Body of pancreas (tissue), 4 donors: ENCODE results near the gene CELSR3. TPM values are rescaled to one million over a fixed set of nuclear protein-coding genes. Genes with fewer than 3 reads are reported as not detected.

Experiments
- ATAC-seq: fragments of 150-250 bp; one replicate; pipeline ENCODE4 v1.9.1; 2016
- DNase-seq, 4 donors: peaks; one replicate each; pipeline ENCODE4 v3.0.0-alpha.2; 2019
- H3K27ac ChIP-seq, 4 donors: fragments of 200-600 bp; sonication (generic); 1 replicate in 3 of 4; 2 replicates in 1 of 4; pipeline versions ENCODE4 v1.5.1 to v1.6.1; 2016 to 2019; ENCODE audit warnings: mild to moderate bottlenecking in 1 of 4, mixed read lengths in 1 of 4, moderate library complexity in 1 of 4
- H3K27me3 ChIP-seq, 2 donors: fragments of 200-600 bp; sonication (generic); one replicate each; pipeline ENCODE4 v1.6.0; 2016; ENCODE audit warnings: mild to moderate bottlenecking in 1 of 2
- H3K36me3 ChIP-seq, 2 donors: fragments of 200-600 bp; sonication (generic); replicated peaks in 1 of 2; 2 replicates each; pipeline ENCODE4 v1.5.1; 2016; ENCODE audit warnings: low read depth in 2 of 2; ENCODE audit not compliant: insufficient read depth in 1 of 2
- H3K4me1 ChIP-seq: fragments of 200-600 bp; sonication (generic); one replicate; pipeline ENCODE4 v1.6.0; 2016
- H3K4me3 ChIP-seq, 2 donors: fragments of 200-600 bp; sonication (generic); 1 replicate in 1 of 2; 2 replicates in 1 of 2; pipeline ENCODE4 v1.5.1; 2016 to 2019
- H3K9me3 ChIP-seq, 3 donors: fragments of 200-600 bp; sonication (generic); 1 replicate in 2 of 3; 2 replicates in 1 of 3; pipeline ENCODE4 v1.5.1; 2016
- CTCF ChIP-seq, 7 experiments: fragments of 450-650 bp in 4 of 7; fragments of 200-600 bp in 3 of 7; sonication (generic) in 3 of 7; IDR thresholded peaks; one replicate each; pipeline ENCODE4 v1.5.1; 2016 to 2019; ENCODE audit warnings: antibody characterized with exemption in 7 of 7
- POLR2A ChIP-seq, 3 donors: fragments of 450-650 bp; IDR thresholded peaks; one replicate each; pipeline ENCODE4 v1.6.1; 2016; ENCODE audit warnings: antibody characterized with exemption in 3 of 3, mild to moderate bottlenecking in 2 of 3
- WGBS, 2 donors: methylation state at CpG; one replicate each; pipeline ENCODE4 v1.1.5; 2017; 5-methylcytosine and 5-hydroxymethylcytosine counted together
- intact Hi-C: fragments of 100-400 bp; cut with DNase I; formaldehyde crosslinking; loops from one replicate; pipeline ENCODE4 v1.15.1; 2023
- total RNA-seq, 2 donors: library from RNA; depleted of rRNA; stranded (reverse); fragments of >200 nt; gene quantifications; one replicate each; pipeline ENCODE4 v1.1.0, GENCODE V29; 2016

The CELSR3 gene
- total RNA-seq, 2 donors from 2014 or later = 0.66 to 2.6 TPM

DNA sequence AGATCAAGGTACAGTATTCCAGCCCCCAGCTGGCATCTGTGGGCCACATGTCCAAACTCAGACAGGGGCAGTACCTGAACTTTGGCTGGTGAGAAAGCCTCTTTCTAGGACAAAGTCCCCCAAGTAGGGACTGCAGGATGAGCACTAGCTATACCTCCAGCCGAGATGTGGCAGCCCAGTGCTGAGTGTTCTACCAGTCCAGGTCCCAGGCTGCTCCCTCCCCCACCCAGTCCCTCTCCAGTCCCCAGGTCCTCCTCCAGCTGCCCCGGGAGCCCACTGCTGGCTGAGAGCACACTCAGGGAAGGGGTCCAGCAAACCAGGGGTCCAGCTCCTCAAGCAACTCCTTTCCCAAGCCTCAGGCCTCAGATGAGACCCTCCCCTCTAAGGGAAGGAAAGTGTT lies 28.9 kb downstream of the CELSR3 start:
- ATAC-seq = no peak
- Histone ChIP-seq H3K27me3 (no peaks in the 10 kb centered on the region), H3K9me3 (no peaks in the 10 kb centered on the region), H3K36me3 (no peaks in the 10 kb centered on the region), H3K4me1 (peaks cover 19% of the 10 kb centered on the region), H3K27ac (no peak overlapping the region), H3K4me3 (no peak overlapping the region)
- intact Hi-C loops = no loop called here
- no peak for TF ChIP-seq POLR2A (IDR thresholded peaks at IDR 0.05)
- no peak for TF ChIP-seq CTCF (IDR thresholded peaks at IDR 0.05)
- no peak for DNase-seq
- WGBS, 2 donors = 93 to 100% methylated on average over 2 of the region's 2 CpGs

- H3K4me3 ChIP-seq = no peak overlapping the region
- DNase-seq = no peak
- 88 to 95% methylated on average over 10 to 15 of the region's 15 CpGs for WGBS, 2 donors
Measured at GRCh38 chr3:48633256-48633655, 29.4 kb downstream of the CELSR3 start.

DNA sequence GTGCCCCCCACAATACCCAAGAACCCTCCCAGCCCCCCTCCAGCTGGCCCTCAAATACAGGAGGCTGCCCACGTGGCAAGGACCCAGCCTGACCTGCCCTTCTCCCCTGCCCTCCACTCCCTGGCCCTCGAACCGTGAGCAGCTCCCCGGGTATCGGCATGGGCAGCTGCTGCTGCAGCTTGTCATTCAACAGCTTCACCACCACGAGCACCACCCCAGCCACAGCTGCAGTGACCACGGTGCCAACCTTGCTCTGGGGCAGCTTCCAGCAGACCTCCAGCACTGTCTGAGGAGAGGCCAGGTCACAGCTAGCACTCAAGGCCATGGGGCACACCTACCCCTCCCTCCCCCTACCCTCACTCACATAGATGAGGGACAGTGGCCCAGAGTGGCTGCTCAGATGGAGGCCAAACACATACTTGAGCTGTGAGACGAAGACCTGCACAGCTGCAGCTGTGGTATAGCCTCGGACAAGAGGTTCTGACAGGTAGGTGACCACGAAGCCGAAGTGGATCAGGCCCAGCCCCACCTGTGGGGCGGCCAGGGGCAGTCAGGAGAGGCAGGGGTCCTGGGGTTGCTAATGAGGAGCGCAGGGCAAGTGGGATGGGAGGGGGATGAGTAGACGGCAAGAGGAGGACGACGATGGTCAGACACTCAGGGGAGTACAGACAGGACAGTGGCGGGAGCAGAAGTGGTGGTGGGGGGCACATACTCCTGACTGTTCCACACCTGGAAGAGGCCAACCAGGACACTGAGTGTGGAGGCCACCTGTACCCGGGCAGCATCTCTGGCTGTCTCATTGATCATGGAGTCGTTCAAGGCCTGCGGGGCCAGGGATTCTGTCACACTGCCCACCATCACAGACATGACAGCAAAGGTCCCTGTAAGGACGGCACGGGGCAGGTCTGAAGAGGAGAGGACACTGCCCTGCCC lies 30.9 kb downstream of the CELSR3 start:
- intact Hi-C loops = no loop called here
- TF ChIP-seq POLR2A (IDR thresholded peaks at IDR 0.05) (no peak), CTCF (IDR thresholded peaks at IDR 0.05) (no peak)
- no peak overlapping the region for H3K27ac ChIP-seq
- peaks cover 19% of the 10 kb centered on the region for H3K4me1 ChIP-seq
- no peaks in the 10 kb centered on the region for H3K36me3 ChIP-seq
- H3K9me3 ChIP-seq = no peaks in the 10 kb centered on the region
- H3K4me3 ChIP-seq = no peak overlapping the region
- no peaks in the 10 kb centered on the region for H3K27me3 ChIP-seq
- ATAC-seq = no peak
- no peak for DNase-seq
- WGBS, 2 donors = 87 to 89% methylated on average over 16 to 21 of the region's 22 CpGs

More at GRCh38 chr3:48633256-48633655, 29.4 kb downstream of the CELSR3 start:
- Histone ChIP-seq H3K4me1 (peaks cover 19% of the 10 kb centered on the region), H3K27me3 (no peaks in the 10 kb centered on the region), H3K36me3 (no peaks in the 10 kb centered on the region), H3K9me3 (no peaks in the 10 kb centered on the region), H3K27ac (no peak overlapping the region)
- TF ChIP-seq CTCF (IDR thresholded peaks at IDR 0.05) (no peak), POLR2A (IDR thresholded peaks at IDR 0.05) (no peak)
- intact Hi-C loops = no loop called here
- no peak for ATAC-seq

DNA sequence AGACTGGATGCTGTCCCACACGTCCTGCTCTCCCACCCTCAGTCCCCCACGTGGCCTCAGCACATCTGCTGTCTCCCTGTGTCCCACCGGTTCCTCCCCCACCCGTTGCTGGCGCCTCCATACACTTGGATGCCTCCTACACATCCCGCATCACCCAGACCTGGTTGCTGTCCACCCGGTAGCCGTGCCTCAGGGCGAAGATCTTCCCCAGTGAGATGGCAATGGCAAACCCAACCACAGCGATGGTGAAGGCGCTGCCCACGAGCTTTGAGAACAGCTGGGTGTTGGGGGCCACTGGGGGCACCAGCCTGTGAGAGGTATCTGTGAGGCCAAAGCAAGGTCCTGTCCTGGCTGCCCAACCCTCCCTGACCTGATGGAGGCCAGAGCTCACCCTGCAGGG lies 31.9 kb downstream of the CELSR3 start:
- no peak for TF ChIP-seq CTCF (IDR thresholded peaks at IDR 0.05)
- no peak overlapping the region for H3K27ac ChIP-seq
- ATAC-seq (no peak), DNase-seq (no peak)
- H3K9me3 ChIP-seq = no peaks in the 10 kb centered on the region
- intact Hi-C loops = no loop called here
- peaks cover 10% of the 10 kb centered on the region for H3K4me1 ChIP-seq
- 87 to 93% methylated on average over 7 to 10 of the region's 12 CpGs for WGBS, 2 donors
- H3K36me3 ChIP-seq = peaks cover 0 to 2% of the 10 kb centered on the region in 2 donors
- no peaks in the 10 kb centered on the region for H3K27me3 ChIP-seq
- H3K4me3 ChIP-seq = no peak overlapping the region

DNA sequence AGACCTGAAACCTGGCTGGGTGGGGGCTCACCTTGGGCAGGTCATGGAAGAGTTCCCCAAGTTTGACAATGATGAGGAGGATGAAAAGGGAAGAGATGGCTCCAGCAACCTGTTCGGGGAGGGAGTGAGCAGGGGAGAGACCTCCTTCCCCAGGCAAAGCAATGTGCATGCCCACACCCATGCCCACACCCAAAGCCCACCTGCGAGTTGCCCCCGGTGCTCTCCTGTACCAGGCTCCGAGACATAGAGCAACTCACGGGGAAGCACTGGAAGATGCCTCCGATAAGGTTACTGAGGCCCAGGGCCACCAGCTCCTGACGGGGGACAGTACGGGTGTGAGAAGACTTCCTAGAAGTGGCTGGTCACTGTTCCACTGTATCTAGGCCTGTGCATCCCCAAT lies 32.3 kb downstream of the CELSR3 start:
- intact Hi-C loops = no loop called here
- Histone ChIP-seq H3K9me3 (no peaks in the 10 kb centered on the region), H3K4me3 (no peak overlapping the region), H3K4me1 (peaks cover 8% of the 10 kb centered on the region), H3K27ac (no peak overlapping the region), H3K27me3 (no peaks in the 10 kb centered on the region), H3K36me3 (peaks cover 0 to 2% of the 10 kb centered on the region in 2 donors)
- ATAC-seq (no peak), DNase-seq (no peak)
- no peak for TF ChIP-seq POLR2A (IDR thresholded peaks at IDR 0.05)
- no peak for TF ChIP-seq CTCF (IDR thresholded peaks at IDR 0.05)
- WGBS, 2 donors = 90 to 91% methylated on average over 2 to 8 of the region's 8 CpGs
